BJ (cell line): ENCODE data around the gene PTPN23. TPM values are rescaled to one million over a fixed set of nuclear protein-coding genes. Genes with fewer than 3 reads are reported as not detected.

Source experiments
- CTCF ChIA-PET: fragments of 350-600 bp; formaldehyde crosslinking; extraction: SDS; loops from one replicate; lab custom pipeline; 2021; ENCODE audit warnings: antibody characterized with exemption, inconsistent platforms; lab: Yijun Ruan, JAX
- POLR2A ChIA-PET: fragments of 300-600 bp; sonication (Branson Sonifier 250); formaldehyde crosslinking; extraction: SDS; loops from one replicate; lab custom pipeline; 2021; ENCODE audit warnings: antibody characterized with exemption; lab: Charles Lee
- DNase-seq: peaks from one replicate; pipeline ENCODE4 v3.0.0-alpha.2; 2011; ENCODE audit warnings: low read depth
- H3K27me3 ChIP-seq: 2 replicates; pipeline ENCODE4 v1.6.0; 2011; ENCODE audit warnings: low read length; ENCODE audit not compliant: control insufficient read depth, insufficient read depth
- H3K36me3 ChIP-seq: 2 replicates; pipeline ENCODE4 v1.5.1; 2011; ENCODE audit warnings: low read length; ENCODE audit not compliant: control insufficient read depth, insufficient read depth
- H3K4me3 ChIP-seq: 2 replicates; pipeline ENCODE4 v1.5.1; 2011; ENCODE audit warnings: low read depth, mild to moderate bottlenecking, control low read depth, low read length
- polyA plus RNA-seq: library from polyadenylated mRNA; depleted of rRNA; stranded (reverse); fragments of >200 nt; gene quantifications from 2 replicates; pipeline ENCODE4 v1.2.3, GENCODE V29; 2011
- TF ChIP-seq, protein P1 (sequence below): IDR thresholded peaks from 2 replicates; pipeline ENCODE4 v1.5.1; 2011; ENCODE audit warnings: low read depth, mild to moderate bottlenecking, control low read depth, inconsistent platforms, low read length, moderate library complexity; ENCODE audit not compliant: insufficient read depth

Gene PTPN23
- polyA plus RNA-seq, 1 experiment = 2.5 TPM

DNA sequence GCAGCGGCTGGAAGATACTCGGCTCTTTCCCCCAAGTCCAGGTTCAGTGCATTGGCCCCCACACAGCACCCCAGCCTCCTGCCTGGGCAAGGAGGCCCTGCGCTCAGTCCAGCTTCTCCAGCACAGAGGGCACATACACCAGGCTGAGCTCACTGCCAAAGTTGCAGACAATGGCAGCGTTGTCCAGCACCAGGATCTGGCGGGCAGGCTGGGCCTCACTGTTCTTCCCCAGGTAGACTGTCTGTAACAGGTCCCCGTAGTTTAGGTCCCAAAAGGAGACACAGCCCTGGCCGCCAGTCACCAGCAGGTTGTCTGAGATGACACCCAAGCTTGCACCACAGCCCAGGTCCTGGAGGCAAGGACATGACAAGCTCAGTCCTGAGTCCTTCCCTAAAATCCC lies 32.9 kb downstream of the PTPN23 start:
- ChIA-PET POLR2A (no interaction called here), CTCF (interaction anchor here (0.8 to 3.3 kb wide), 7 partner anchors 8 to 62 kb away, joined by 3 to 19 read pairs (median 4); partner anchors contain the start of gene SCAP)
- no peak overlapping the region for H3K4me3 ChIP-seq
- peaks cover 55% of the 10 kb centered on the region for H3K36me3 ChIP-seq
- no peaks in the 10 kb centered on the region for H3K27me3 ChIP-seq
- no peak for DNase-seq
- TF ChIP-seq, protein P1, sequence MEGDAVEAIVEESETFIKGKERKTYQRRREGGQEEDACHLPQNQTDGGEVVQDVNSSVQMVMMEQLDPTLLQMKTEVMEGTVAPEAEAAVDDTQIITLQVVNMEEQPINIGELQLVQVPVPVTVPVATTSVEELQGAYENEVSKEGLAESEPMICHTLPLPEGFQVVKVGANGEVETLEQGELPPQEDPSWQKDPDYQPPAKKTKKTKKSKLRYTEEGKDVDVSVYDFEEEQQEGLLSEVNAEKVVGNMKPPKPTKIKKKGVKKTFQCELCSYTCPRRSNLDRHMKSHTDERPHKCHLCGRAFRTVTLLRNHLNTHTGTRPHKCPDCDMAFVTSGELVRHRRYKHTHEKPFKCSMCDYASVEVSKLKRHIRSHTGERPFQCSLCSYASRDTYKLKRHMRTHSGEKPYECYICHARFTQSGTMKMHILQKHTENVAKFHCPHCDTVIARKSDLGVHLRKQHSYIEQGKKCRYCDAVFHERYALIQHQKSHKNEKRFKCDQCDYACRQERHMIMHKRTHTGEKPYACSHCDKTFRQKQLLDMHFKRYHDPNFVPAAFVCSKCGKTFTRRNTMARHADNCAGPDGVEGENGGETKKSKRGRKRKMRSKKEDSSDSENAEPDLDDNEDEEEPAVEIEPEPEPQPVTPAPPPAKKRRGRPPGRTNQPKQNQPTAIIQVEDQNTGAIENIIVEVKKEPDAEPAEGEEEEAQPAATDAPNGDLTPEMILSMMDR = no peak

DNA sequence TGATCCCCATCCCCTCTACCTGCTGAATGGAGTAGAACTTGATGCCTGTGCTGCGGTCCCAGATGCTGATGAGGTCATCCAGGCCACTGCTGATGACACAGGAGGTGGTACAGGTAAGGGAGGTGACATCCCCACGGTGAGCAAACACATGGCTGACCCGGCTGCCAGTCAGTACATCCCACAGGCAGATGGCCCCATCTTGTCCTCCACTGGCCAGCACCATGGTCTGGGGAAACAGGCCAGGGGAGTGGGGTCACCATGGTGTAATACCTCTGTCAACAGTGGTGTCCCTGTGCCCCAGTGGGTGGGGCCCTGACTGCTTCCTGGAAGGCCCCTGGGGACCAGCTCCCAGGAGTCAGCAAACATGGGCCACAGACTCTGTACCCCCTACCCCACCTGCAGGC lies 33.3 kb downstream of the PTPN23 start:
- no peaks in the 10 kb centered on the region for H3K27me3 ChIP-seq
- no peak overlapping the region for H3K4me3 ChIP-seq
- ChIA-PET POLR2A (no interaction called here), CTCF (interaction anchor here (1.0 to 3.3 kb wide), 5 partner anchors 7 to 29 kb away, joined by 3 to 19 read pairs (median 5); no protein-coding TSS in a partner anchor)
- H3K36me3 ChIP-seq = peaks cover 52% of the 10 kb centered on the region
- TF ChIP-seq, protein P1 = no peak
- DNase-seq = no peak

GRCh38 chr3:47414666-47415587 lies 34.1 kb downstream of the PTPN23 start:
- ChIA-PET CTCF (interaction anchor here (1.0 to 2.0 kb wide), 2 partner anchors 10 to 25 kb away, joined by 3 to 7 read pairs; no protein-coding TSS in a partner anchor), POLR2A (no interaction called here)
- H3K4me3 ChIP-seq = no peak overlapping the region
- H3K36me3 ChIP-seq = peaks cover 47% of the 10 kb centered on the region
- TF ChIP-seq, protein P1 = no peak
- no peak for DNase-seq
- no peaks in the 10 kb centered on the region for H3K27me3 ChIP-seq

DNA sequence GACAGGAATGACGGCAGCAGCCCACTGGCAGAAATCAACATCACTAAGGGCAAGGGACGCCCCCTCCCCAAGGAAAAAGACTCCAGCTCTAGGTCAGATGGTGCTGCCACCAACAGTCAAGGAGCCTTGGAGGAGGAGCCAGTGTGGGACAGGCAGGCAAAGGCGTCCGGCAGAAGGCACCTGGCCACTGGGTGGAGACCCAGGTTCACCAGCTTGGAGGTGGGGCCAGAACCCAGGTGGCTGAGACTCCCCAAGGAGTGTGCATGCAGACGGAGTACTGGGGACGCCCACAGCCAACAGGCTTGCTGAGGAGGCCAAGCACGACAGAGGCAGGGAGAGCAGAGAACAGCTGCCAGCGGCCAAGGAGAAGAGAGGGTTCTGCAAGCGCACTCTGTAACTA lies 35.2 kb downstream of the PTPN23 start:
- ChIA-PET CTCF (no interaction called here), POLR2A (no interaction called here)
- Histone ChIP-seq H3K4me3 (no peak overlapping the region), H3K27me3 (no peaks in the 10 kb centered on the region), H3K36me3 (peaks cover 49% of the 10 kb centered on the region)
- TF ChIP-seq, protein P1 = no peak
- no peak for DNase-seq
